OCI-LY7 (cell line): ENCODE data around the gene TMEM204.

Experiments used
- EZH2phosphoT487 ChIP-seq: fragments of 200-600 bp; sonication (generic); IDR thresholded peaks from 2 replicates; pipeline ENCODE4 v1.6.1; 2018; ENCODE audit warnings: low read depth, borderline replicate concordance, mild to moderate bottlenecking, mixed run types, antibody characterized with exemption, low read length, moderate library complexity, mixed read lengths
- TF ChIP-seq, protein P1 (sequence below): fragments of 200-600 bp; sonication (generic); conservative IDR thresholded peaks from 2 replicates; pipeline ENCODE4 v1.5.1; 2014; ENCODE audit warnings: mild to moderate bottlenecking, antibody characterized with exemption, low read length, moderate library complexity, mixed read lengths

DNA sequence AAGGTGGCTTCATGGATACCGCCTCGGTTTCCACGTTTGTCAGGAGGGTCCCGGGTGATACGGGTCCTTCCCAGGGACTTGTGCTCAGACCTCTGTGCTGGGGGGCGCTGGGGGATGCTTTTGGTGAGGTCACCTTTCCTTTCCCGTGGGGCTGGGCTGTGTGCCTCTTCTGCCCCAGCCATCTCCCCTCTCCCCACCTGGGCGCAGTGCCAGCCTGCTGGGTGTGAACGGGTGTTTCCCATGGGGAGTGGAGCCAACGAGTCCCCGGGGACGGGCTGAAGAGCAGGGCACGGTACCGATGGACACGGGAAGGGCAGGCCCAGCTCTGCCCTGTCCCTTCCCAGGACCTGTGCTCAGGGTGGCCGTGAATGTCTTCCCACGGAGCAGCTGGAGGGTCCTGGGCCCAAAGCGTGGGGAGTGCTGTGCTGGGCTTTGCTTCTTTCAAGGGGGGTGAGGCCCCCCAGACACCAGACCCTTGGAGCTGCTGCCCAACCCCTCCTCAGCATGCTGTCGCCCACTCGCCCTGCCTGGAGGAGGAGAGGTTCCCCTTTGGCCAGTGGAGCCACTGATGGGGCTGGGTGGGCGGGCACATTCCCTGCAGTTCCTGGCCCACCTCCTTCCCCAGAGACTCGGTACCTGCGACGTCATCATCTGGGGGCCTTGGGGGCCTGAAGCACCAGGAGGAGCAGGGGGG lies 24.8 kb upstream of the TMEM204 start:
- TF ChIP-seq, protein P1, sequence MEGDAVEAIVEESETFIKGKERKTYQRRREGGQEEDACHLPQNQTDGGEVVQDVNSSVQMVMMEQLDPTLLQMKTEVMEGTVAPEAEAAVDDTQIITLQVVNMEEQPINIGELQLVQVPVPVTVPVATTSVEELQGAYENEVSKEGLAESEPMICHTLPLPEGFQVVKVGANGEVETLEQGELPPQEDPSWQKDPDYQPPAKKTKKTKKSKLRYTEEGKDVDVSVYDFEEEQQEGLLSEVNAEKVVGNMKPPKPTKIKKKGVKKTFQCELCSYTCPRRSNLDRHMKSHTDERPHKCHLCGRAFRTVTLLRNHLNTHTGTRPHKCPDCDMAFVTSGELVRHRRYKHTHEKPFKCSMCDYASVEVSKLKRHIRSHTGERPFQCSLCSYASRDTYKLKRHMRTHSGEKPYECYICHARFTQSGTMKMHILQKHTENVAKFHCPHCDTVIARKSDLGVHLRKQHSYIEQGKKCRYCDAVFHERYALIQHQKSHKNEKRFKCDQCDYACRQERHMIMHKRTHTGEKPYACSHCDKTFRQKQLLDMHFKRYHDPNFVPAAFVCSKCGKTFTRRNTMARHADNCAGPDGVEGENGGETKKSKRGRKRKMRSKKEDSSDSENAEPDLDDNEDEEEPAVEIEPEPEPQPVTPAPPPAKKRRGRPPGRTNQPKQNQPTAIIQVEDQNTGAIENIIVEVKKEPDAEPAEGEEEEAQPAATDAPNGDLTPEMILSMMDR = no peak
- TF ChIP-seq EZH2phosphoT487 = no peak
